Dermis microvascular lymphatic vessel endothelial cell (primary cell): ENCODE measurements around the gene SASH1. TPM values are rescaled to one million over a fixed set of nuclear protein-coding genes. Genes with fewer than 3 reads are reported as not detected.
"Not testable (repeated sequence)": the region's sequence is repeated elsewhere in the genome, so short reads cannot be mapped to it uniquely, and the experiment has no call there.

Experiments used
- DNase-seq, 2 donors: peaks; one replicate each; pipeline versions ENCODE4 v3.0.0 to v3.0.0-alpha.2; 2010; ENCODE audit warnings: low read depth in 2 of 2
- total RNA-seq: library from RNA; depleted of rRNA; stranded (reverse); fragments of >200 nt; gene quantifications from 2 replicates; pipeline ENCODE4 v1.2.1, GENCODE V29; 2014

The SASH1 gene
- total RNA-seq, 1 donor from 2014 or later = 49.3 TPM

- DNase-seq = no peak
Measured at GRCh38 chr6:148365041-148365440, 22.4 kb downstream of the SASH1 start.

GRCh38 chr6:148367411-148368024 is 24.9 kb downstream of the SASH1 start:
- peak; percentile 99 to 100 for DNase-seq

- no peak for DNase-seq
Measured at GRCh38 chr6:148370176-148370575, 27.5 kb downstream of the SASH1 start.

- no peak for DNase-seq
Measured at GRCh38 chr6:148374040-148374774, 31.6 kb downstream of the SASH1 start.

- DNase-seq = no peak
Measured at GRCh38 chr6:148375401-148375800, 32.8 kb downstream of the SASH1 start.

GRCh38 chr6:148379481-148379880 is 36.8 kb downstream of the SASH1 start:
- DNase-seq = no peak

- no peak for DNase-seq
Measured at GRCh38 chr6:148379966-148380713, 37.5 kb downstream of the SASH1 start.

- DNase-seq = not testable (repeated sequence)
Measured at GRCh38 chr6:148382051-148382450, 39.4 kb downstream of the SASH1 start.

- peak in 1 of 2 donors; percentile 74 for DNase-seq
Measured at GRCh38 chr6:148382861-148383260, 40.2 kb downstream of the SASH1 start.

- DNase-seq = peak in 1 of 2 donors; percentile 53
Measured at GRCh38 chr6:148383658-148384368, 41.2 kb downstream of the SASH1 start.

- no peak for DNase-seq
Measured at GRCh38 chr6:148385379-148385778, 42.7 kb downstream of the SASH1 start.

- DNase-seq = no peak
Measured at GRCh38 chr6:148388521-148388920, 45.9 kb downstream of the SASH1 start.

GRCh38 chr6:148389086-148389485 is 46.4 kb downstream of the SASH1 start:
- no peak for DNase-seq

GRCh38 chr6:148389917-148390316 is 47.3 kb downstream of the SASH1 start:
- no peak for DNase-seq

- DNase-seq = not testable (repeated sequence)
Measured at GRCh38 chr6:148392127-148392526, 49.5 kb downstream of the SASH1 start.

- no peak for DNase-seq
Measured at GRCh38 chr6:148392671-148393070, 50.0 kb downstream of the SASH1 start.

GRCh38 chr6:148395583-148396101 is 53.0 kb downstream of the SASH1 start:
- peak in 1 of 2 donors; percentile 82 for DNase-seq

- no peak for DNase-seq
Measured at GRCh38 chr6:148396411-148396810, 53.8 kb downstream of the SASH1 start.

GRCh38 chr6:148396926-148397325 is 54.3 kb downstream of the SASH1 start:
- peak; percentile 85 to 92 for DNase-seq

GRCh38 chr6:148398244-148398643 is 55.6 kb downstream of the SASH1 start:
- peak in 1 of 2 donors; percentile 94 for DNase-seq

GRCh38 chr6:148398678-148399077 is 56.0 kb downstream of the SASH1 start:
- DNase-seq = peak in 1 of 2 donors; percentile 41
